ENCODE results near the gene GRIN2C.

Gene GRIN2C

GRCh38 chr17:74866198-74866835 lies 6.6 kb upstream of the GRIN2C start:
- peaks cover 3% of the 10 kb centered on the region for H3K4me1 ChIP-seq (ENCODE audit: insufficient read depth, low read length)
- H2AFZ ChIP-seq (ENCODE audit: low read depth, low read length): no peak overlapping the region
- H3K9me3 ChIP-seq (ENCODE audit: insufficient read depth, low read length, severe bottlenecking): no peaks in the 10 kb centered on the region
- 0 out of 2 replicates have a peak, but pooled peaks cover under 1% of the 10 kb centered on the region for H3K79me2 ChIP-seq (ENCODE audit: insufficient read depth, low read length)
- ATAC-seq (ENCODE audit: insufficient read depth, low read depth) (no peak), DNase-seq (no peak)
- no peaks in the 10 kb centered on the region for H3K36me3 ChIP-seq (ENCODE audit: insufficient read depth, low read length)
- no peaks in the 10 kb centered on the region for H3K27me3 ChIP-seq (ENCODE audit: insufficient read depth, low read length, poor library complexity)
- H4K20me1 ChIP-seq (ENCODE audit: insufficient read depth, low read length): no peaks in the 10 kb centered on the region; the same call in 1 of the 2 replicates
- no peak overlapping the region for H3K4me2 ChIP-seq (ENCODE audit: insufficient read depth, low read length)
- no peak overlapping the region for H3K27ac ChIP-seq (ENCODE audit: low read length)
- TF ChIP-seq CTCF (IDR thresholded peaks at IDR 0.05; ENCODE audit: borderline replicate concordance, extremely low read depth, low read length, poor library complexity, severe bottlenecking) (no peak), EZH2 (IDR thresholded peaks at IDR 0.05; ENCODE audit: borderline replicate concordance, low read depth, low read length, severe bottlenecking) (no peak)
- no peak overlapping the region for H3K9ac ChIP-seq (ENCODE audit: low read depth, low read length)
- H3K4me3 ChIP-seq (ENCODE audit: low read depth in 1 of 2, low read length in 2 of 2): no peak overlapping the region

GRCh38 chr17:74865504-74866197 lies 6.0 kb upstream of the GRIN2C start:
- no peaks in the 10 kb centered on the region for H3K4me1 ChIP-seq (ENCODE audit: insufficient read depth, low read length)
- ATAC-seq (ENCODE audit: insufficient read depth, low read depth): no peak
- no peaks in the 10 kb centered on the region for H3K9me3 ChIP-seq (ENCODE audit: insufficient read depth, low read length, severe bottlenecking)
- TF ChIP-seq CTCF (IDR thresholded peaks at IDR 0.05; ENCODE audit: borderline replicate concordance, extremely low read depth, low read length, poor library complexity, severe bottlenecking) (no peak), EZH2 (IDR thresholded peaks at IDR 0.05; ENCODE audit: borderline replicate concordance, low read depth, low read length, severe bottlenecking) (no peak)
- DNase-seq: no peak
- H3K9ac ChIP-seq (ENCODE audit: low read depth, low read length): no peak overlapping the region
- H3K79me2 ChIP-seq (ENCODE audit: insufficient read depth, low read length): no peaks in the 10 kb centered on the region
- H3K4me3 ChIP-seq (ENCODE audit: low read depth in 1 of 2, low read length in 2 of 2): no peak overlapping the region
- no peaks in the 10 kb centered on the region for H3K36me3 ChIP-seq (ENCODE audit: insufficient read depth, low read length)
- no peaks in the 10 kb centered on the region; the same call in 1 of the 2 replicates for H4K20me1 ChIP-seq (ENCODE audit: insufficient read depth, low read length)
- no peak overlapping the region for H3K4me2 ChIP-seq (ENCODE audit: insufficient read depth, low read length)
- no peak overlapping the region for H2AFZ ChIP-seq (ENCODE audit: low read depth, low read length)
- H3K27me3 ChIP-seq (ENCODE audit: insufficient read depth, low read length, poor library complexity): no peaks in the 10 kb centered on the region
- H3K27ac ChIP-seq (ENCODE audit: low read length): no peak overlapping the region

- Histone ChIP-seq H3K9me3 (ENCODE audit: insufficient read depth, low read length, severe bottlenecking) (no peaks in the 10 kb centered on the region), H3K4me2 (ENCODE audit: insufficient read depth, low read length) (no peak overlapping the region), H3K79me2 (ENCODE audit: insufficient read depth, low read length) (no peaks in the 10 kb centered on the region), H3K4me3 (ENCODE audit: low read depth in 1 of 2, low read length in 2 of 2) (no peak overlapping the region), H3K36me3 (ENCODE audit: insufficient read depth, low read length) (no peaks in the 10 kb centered on the region), H3K27me3 (ENCODE audit: insufficient read depth, low read length, poor library complexity) (peaks cover 3% of the 10 kb centered on the region), H4K20me1 (ENCODE audit: insufficient read depth, low read length) (no peaks in the 10 kb centered on the region; the same call in 1 of the 2 replicates), H3K27ac (ENCODE audit: low read length) (peak overlapping the region; percentile 47), H2AFZ (ENCODE audit: low read depth, low read length) (no peak overlapping the region), H3K4me1 (ENCODE audit: insufficient read depth, low read length) (no peaks in the 10 kb centered on the region), H3K9ac (ENCODE audit: low read depth, low read length) (no peak overlapping the region)
- TF ChIP-seq EZH2 (IDR thresholded peaks at IDR 0.05; ENCODE audit: borderline replicate concordance, low read depth, low read length, severe bottlenecking): no peak
- peak; percentile 98 for TF ChIP-seq CTCF (IDR thresholded peaks at IDR 0.05; ENCODE audit: borderline replicate concordance, extremely low read depth, low read length, poor library complexity, severe bottlenecking)
- DNase-seq (peak; percentile 75), ATAC-seq (ENCODE audit: insufficient read depth, low read depth) (peak; percentile 80)
Observed at GRCh38 chr17:74864866-74865395, 5.2 kb upstream of the GRIN2C start.

Measured in DND-41 (cell line).